HEK293 (cell line): ENCODE results near the gene LRRC32.

Experiments
- CTCF ChIA-PET: fragments of 350-600 bp; formaldehyde crosslinking; extraction: SDS; loops from one replicate; lab custom pipeline; 2021; ENCODE audit warnings: antibody characterized with exemption; lab: Yijun Ruan, JAX
- POLR2A ChIA-PET: fragments of 300-600 bp; formaldehyde crosslinking; extraction: SDS; loops from one replicate; lab custom pipeline; 2020; ENCODE audit warnings: antibody characterized with exemption, inconsistent platforms; lab: Yijun Ruan, JAX
- H3K27ac ChIP-seq: fragments of 200-500 bp; sonication (Bioruptor generic); 2 replicates; pipeline ENCODE4 v1.5.1; 2014; ENCODE audit warnings: low read depth, low read length, control low read depth, inconsistent platforms; ENCODE audit errors: extremely low read depth
- H3K36me3 ChIP-seq, 2 experiments: fragments of 200-500 bp in 1 of 2; sonication (Bioruptor generic) in 1 of 2; 1 replicate in 1 of 2; 2 replicates in 1 of 2; pipeline ENCODE4 v1.5.1; 2014 to 2017; ENCODE audit warnings: inconsistent platforms in 2 of 2, low read length in 2 of 2; ENCODE audit not compliant: control insufficient read depth in 2 of 2, insufficient read depth in 1 of 2
- H3K4me1 ChIP-seq: fragments of 200-500 bp; sonication (Bioruptor generic); 2 replicates; pipeline ENCODE4 v1.5.1; 2014; ENCODE audit warnings: mild to moderate bottlenecking, low read length, inconsistent platforms; ENCODE audit not compliant: control insufficient read depth, insufficient read depth
- H3K4me3 ChIP-seq: 2 replicates; pipeline ENCODE4 v1.5.1; 2011; ENCODE audit warnings: low read depth, mild to moderate bottlenecking, control low read depth, low read length, moderate library complexity
- H3K9me3 ChIP-seq: fragments of 200-500 bp; sonication (Bioruptor generic); 2 replicates; pipeline ENCODE4 v1.5.1; 2014; ENCODE audit warnings: low read depth, low read length, inconsistent platforms; ENCODE audit not compliant: control insufficient read depth, insufficient read depth
- AEBP2 ChIP-seq: fragments of 450-650 bp; formaldehyde crosslinking; IDR thresholded peaks from 2 replicates; pipeline ENCODE4 v1.5.1; 2016; ENCODE audit warnings: missing biosample characterization, missing genetic modification characterization, borderline replicate concordance
- ATF2 ChIP-seq: fragments of 450-650 bp; formaldehyde crosslinking; IDR thresholded peaks from 2 replicates; pipeline ENCODE4 v1.5.1; 2016; ENCODE audit warnings: missing biosample characterization, missing genetic modification characterization, low read depth
- BCL11A ChIP-seq: fragments of 450-650 bp; formaldehyde crosslinking; IDR thresholded peaks from 2 replicates; pipeline ENCODE4 v1.5.1; 2016; ENCODE audit warnings: low read depth, missing biosample characterization, missing genetic modification characterization
- GFI1B ChIP-seq: fragments of 450-650 bp; formaldehyde crosslinking; IDR thresholded peaks from 2 replicates; pipeline ENCODE4 v1.5.1; 2016; ENCODE audit warnings: missing biosample characterization, missing genetic modification characterization
- HOXD13 ChIP-seq: sonication (generic); formaldehyde crosslinking; IDR thresholded peaks from 2 replicates; pipeline ENCODE4 v1.8.0; 2022; ENCODE audit warnings: missing genetic modification reagents, borderline replicate concordance
- INSM2 ChIP-seq: fragments of 450-650 bp; formaldehyde crosslinking; IDR thresholded peaks from 2 replicates; pipeline ENCODE4 v1.5.1; 2016; ENCODE audit warnings: missing biosample characterization, missing genetic modification characterization
- KLF17 ChIP-seq: fragments of 450-650 bp; formaldehyde crosslinking; IDR thresholded peaks from 2 replicates; pipeline ENCODE4 v1.5.1; 2016; ENCODE audit warnings: missing biosample characterization, missing genetic modification characterization
- PATZ1 ChIP-seq: fragments of 450-650 bp; formaldehyde crosslinking; IDR thresholded peaks from 2 replicates; pipeline ENCODE4 v1.5.1; 2016; ENCODE audit warnings: missing biosample characterization, missing genetic modification characterization
- ZBTB17 ChIP-seq: fragments of 450-650 bp; formaldehyde crosslinking; IDR thresholded peaks from 2 replicates; pipeline ENCODE4 v1.5.1; 2016; ENCODE audit warnings: missing biosample characterization, missing genetic modification characterization
- ZBTB21 ChIP-seq: fragments of 450-650 bp; formaldehyde crosslinking; IDR thresholded peaks from 2 replicates; pipeline ENCODE4 v1.5.1; 2017; ENCODE audit warnings: missing biosample characterization, missing genetic modification characterization
- ZBTB26 ChIP-seq: fragments of 450-650 bp; formaldehyde crosslinking; optimal IDR thresholded peaks from 2 replicates; pipeline ENCODE3; 2016; ENCODE audit warnings: missing biosample characterization, mild to moderate bottlenecking, missing genetic modification characterization
- ZFHX2 ChIP-seq: fragments of 450-650 bp; formaldehyde crosslinking; conservative IDR thresholded peaks from 2 replicates; pipeline ENCODE4 v1.5.1; 2016; ENCODE audit warnings: missing biosample characterization, missing genetic modification characterization
- ZNF114 ChIP-seq: fragments of 450-650 bp; formaldehyde crosslinking; IDR thresholded peaks from 2 replicates; pipeline ENCODE4 v1.5.0; 2017; ENCODE audit warnings: missing biosample characterization, missing genetic modification characterization
- ZNF211 ChIP-seq: fragments of 450-650 bp; formaldehyde crosslinking; IDR thresholded peaks from 2 replicates; pipeline ENCODE4 v1.5.1; 2016; ENCODE audit warnings: low read depth, missing biosample characterization, missing genetic modification characterization
- ZNF335 ChIP-seq: fragments of 450-650 bp; formaldehyde crosslinking; conservative IDR thresholded peaks from 2 replicates; pipeline ENCODE4 v1.5.1; 2016; ENCODE audit warnings: missing biosample characterization, missing genetic modification characterization
- ZNF571 ChIP-seq: fragments of 450-650 bp; formaldehyde crosslinking; IDR thresholded peaks from 2 replicates; pipeline ENCODE4 v1.5.0; 2017; ENCODE audit warnings: missing biosample characterization, missing genetic modification characterization
- ZNF580 ChIP-seq: fragments of 450-650 bp; formaldehyde crosslinking; IDR thresholded peaks from 2 replicates; pipeline ENCODE4 v1.5.1; 2016; ENCODE audit warnings: missing biosample characterization, missing genetic modification characterization
- ZNF629 ChIP-seq: fragments of 450-650 bp; formaldehyde crosslinking; IDR thresholded peaks from 2 replicates; pipeline ENCODE4 v1.5.1; 2017; ENCODE audit warnings: missing biosample characterization, missing genetic modification characterization
- ZNF639 ChIP-seq: fragments of 450-650 bp; formaldehyde crosslinking; IDR thresholded peaks from 2 replicates; pipeline ENCODE4 v1.5.1; 2016; ENCODE audit warnings: missing biosample characterization, missing genetic modification characterization
- ZNF692 ChIP-seq: fragments of 450-650 bp; formaldehyde crosslinking; IDR thresholded peaks from 2 replicates; pipeline ENCODE4 v1.5.1; 2016; ENCODE audit warnings: missing biosample characterization, missing genetic modification characterization
- ZNF707 ChIP-seq: fragments of 450-650 bp; formaldehyde crosslinking; IDR thresholded peaks from 2 replicates; pipeline ENCODE4 v1.5.1; 2016; ENCODE audit warnings: missing biosample characterization, missing genetic modification characterization
- ZNF76 ChIP-seq: fragments of 450-650 bp; formaldehyde crosslinking; IDR thresholded peaks from 2 replicates; pipeline ENCODE4; 2016; ENCODE audit warnings: low read depth, missing biosample characterization, missing genetic modification characterization, borderline replicate concordance

LRRC32 gene

GRCh38 chr11:76694664-76695063 lies 24.1 kb upstream of the LRRC32 start:
- H3K4me3 ChIP-seq: no peak overlapping the region
- H3K36me3 ChIP-seq: no peaks in the 10 kb centered on the region
- no peaks in the 10 kb centered on the region for H3K9me3 ChIP-seq
- TF ChIP-seq ZBTB21 (tag by site-specific recombination): peak; percentile 47; the same call in 1 of the 2 replicates
- TF ChIP-seq ZNF211 (tag by site-specific recombination): no peak
- peak; percentile 54; the same call in 1 of the 2 replicates for TF ChIP-seq ZNF629 (tag by site-specific recombination)
- peak; percentile 65 for TF ChIP-seq ATF2
- TF ChIP-seq ZNF335 (tag by site-specific recombination): peak; percentile 28
- no peak overlapping the region for H3K27ac ChIP-seq
- CTCF ChIA-PET: no interaction called here
- POLR2A ChIA-PET: interaction anchor here (0.6 kb wide), 1 partner anchor 32 kb away, joined by 4 read pairs; no protein-coding TSS in a partner anchor
- H3K4me1 ChIP-seq: no peaks in the 10 kb centered on the region

GRCh38 chr11:76693806-76694205 lies 23.3 kb upstream of the LRRC32 start:
- H3K4me1 ChIP-seq: no peaks in the 10 kb centered on the region
- H3K4me3 ChIP-seq: no peak overlapping the region
- CTCF ChIA-PET: no interaction called here
- H3K27ac ChIP-seq: no peak overlapping the region
- TF ChIP-seq BCL11A (tag by site-specific recombination) (no peak), PATZ1 (tag by site-specific recombination) (no peak), ZFHX2 (tag by site-specific recombination) (no peak), KLF17 (tag by site-specific recombination) (no peak), INSM2 (tag by site-specific recombination) (no peak), ZBTB26 (no peak), ZBTB17 (tag by site-specific recombination) (no peak), ZNF76 (tag by site-specific recombination) (no peak), AEBP2 (tag by site-specific recombination) (no peak), ZNF571 (tag by site-specific recombination) (no peak), ZNF692 (tag by site-specific recombination) (no peak), ZNF707 (tag by site-specific recombination) (no peak), ZNF335 (tag by site-specific recombination) (no peak), GFI1B (tag by site-specific recombination) (no peak), HOXD13 (CRISPR knock-in tag) (no peak), ZNF580 (tag by site-specific recombination) (no peak), ZNF639 (no peak), ZNF114 (tag by site-specific recombination) (no peak)
- H3K9me3 ChIP-seq: no peaks in the 10 kb centered on the region
- H3K36me3 ChIP-seq: no peaks in the 10 kb centered on the region
- POLR2A ChIA-PET: no interaction called here
